Upper lobe of right lung (tissue), 1 donor: ENCODE data around the gene CCDC88B. TPM values are rescaled to one million over a fixed set of nuclear protein-coding genes. Genes with fewer than 3 reads are reported as not detected.

Experiments used
- ATAC-seq: fragments of 200-7000 bp; cut with Tn5 transposase; one replicate; pipeline ENCODE4 v1.9.1; 2020; ENCODE audit warnings: mild to moderate bottlenecking, moderate library complexity
- DNase-seq: peaks from one replicate; pipeline ENCODE4 v3.0.0-alpha.2; 2020
- H3K27ac ChIP-seq: fragments of 200-600 bp; one replicate; pipeline ENCODE4 v1.8.0; 2022
- H3K27me3 ChIP-seq: fragments of 200-600 bp; one replicate; pipeline ENCODE4 v1.8.0; 2022; ENCODE audit warnings: mild to moderate bottlenecking
- H3K36me3 ChIP-seq: fragments of 200-600 bp; one replicate; pipeline ENCODE4 v1.8.0; 2022
- H3K4me1 ChIP-seq: fragments of 200-600 bp; one replicate; pipeline ENCODE4 v1.8.0; 2022
- H3K4me3 ChIP-seq: fragments of 200-600 bp; one replicate; pipeline ENCODE4 v1.8.0; 2022; ENCODE audit warnings: mild to moderate bottlenecking
- H3K9me3 ChIP-seq: fragments of 200-600 bp; one replicate; pipeline ENCODE4 v1.8.0; 2022
- intact Hi-C: fragments of 100-400 bp; cut with DNase I; formaldehyde crosslinking; loops from one replicate; pipeline ENCODE4 v1.11.0; 2022
- total RNA-seq: library from RNA; stranded (reverse); fragmentation: NEBNext Ultra II Directional; extraction: Animal tissue kit (Norgen Biotek cat#: 25700); gene quantifications from one replicate; pipeline ENCODE4 v1.2.1, GENCODE V29; 2021
- TF ChIP-seq, protein P1 (sequence below): fragments of 200-600 bp; IDR thresholded peaks from one replicate; pipeline ENCODE4 v1.8.0; 2022; ENCODE audit warnings: antibody characterized with exemption
- donor health status: DM: no; HTN: yes; CAD: no; lungs with severe emphysema.

The CCDC88B gene
- total RNA-seq, 1 donor from 2014 or later: 20.7 TPM

DNA sequence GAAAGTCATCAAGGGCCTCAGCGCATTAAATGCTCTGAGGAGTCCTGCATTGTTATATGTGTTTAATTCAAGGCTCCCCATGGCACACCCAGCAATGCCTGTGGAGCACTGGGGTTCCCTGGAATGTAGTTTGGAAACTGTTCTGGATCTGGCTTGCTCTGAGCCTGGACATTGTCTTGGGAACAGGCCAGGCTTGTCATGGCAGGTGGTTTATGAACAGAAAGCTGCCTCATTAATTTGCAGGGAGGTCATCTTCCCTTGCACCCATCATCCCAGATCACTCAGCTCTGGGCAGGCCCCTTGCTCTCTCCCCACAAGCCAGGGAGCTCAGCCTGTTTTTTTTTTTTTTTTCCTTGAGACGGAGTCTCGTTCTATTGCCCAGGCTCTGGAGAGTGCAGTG, 51.8 kb downstream of the CCDC88B start:
- no peaks in the 10 kb centered on the region for H3K27me3 ChIP-seq
- ATAC-seq: no peak
- H3K27ac ChIP-seq: no peak overlapping the region
- intact Hi-C loops: no loop called here
- H3K36me3 ChIP-seq: no peaks in the 10 kb centered on the region
- no peaks in the 10 kb centered on the region for H3K9me3 ChIP-seq
- no peaks in the 10 kb centered on the region for H3K4me1 ChIP-seq
- no peak for DNase-seq
- TF ChIP-seq, protein P1, sequence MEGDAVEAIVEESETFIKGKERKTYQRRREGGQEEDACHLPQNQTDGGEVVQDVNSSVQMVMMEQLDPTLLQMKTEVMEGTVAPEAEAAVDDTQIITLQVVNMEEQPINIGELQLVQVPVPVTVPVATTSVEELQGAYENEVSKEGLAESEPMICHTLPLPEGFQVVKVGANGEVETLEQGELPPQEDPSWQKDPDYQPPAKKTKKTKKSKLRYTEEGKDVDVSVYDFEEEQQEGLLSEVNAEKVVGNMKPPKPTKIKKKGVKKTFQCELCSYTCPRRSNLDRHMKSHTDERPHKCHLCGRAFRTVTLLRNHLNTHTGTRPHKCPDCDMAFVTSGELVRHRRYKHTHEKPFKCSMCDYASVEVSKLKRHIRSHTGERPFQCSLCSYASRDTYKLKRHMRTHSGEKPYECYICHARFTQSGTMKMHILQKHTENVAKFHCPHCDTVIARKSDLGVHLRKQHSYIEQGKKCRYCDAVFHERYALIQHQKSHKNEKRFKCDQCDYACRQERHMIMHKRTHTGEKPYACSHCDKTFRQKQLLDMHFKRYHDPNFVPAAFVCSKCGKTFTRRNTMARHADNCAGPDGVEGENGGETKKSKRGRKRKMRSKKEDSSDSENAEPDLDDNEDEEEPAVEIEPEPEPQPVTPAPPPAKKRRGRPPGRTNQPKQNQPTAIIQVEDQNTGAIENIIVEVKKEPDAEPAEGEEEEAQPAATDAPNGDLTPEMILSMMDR: no peak
- H3K4me3 ChIP-seq: no peak overlapping the region

DNA sequence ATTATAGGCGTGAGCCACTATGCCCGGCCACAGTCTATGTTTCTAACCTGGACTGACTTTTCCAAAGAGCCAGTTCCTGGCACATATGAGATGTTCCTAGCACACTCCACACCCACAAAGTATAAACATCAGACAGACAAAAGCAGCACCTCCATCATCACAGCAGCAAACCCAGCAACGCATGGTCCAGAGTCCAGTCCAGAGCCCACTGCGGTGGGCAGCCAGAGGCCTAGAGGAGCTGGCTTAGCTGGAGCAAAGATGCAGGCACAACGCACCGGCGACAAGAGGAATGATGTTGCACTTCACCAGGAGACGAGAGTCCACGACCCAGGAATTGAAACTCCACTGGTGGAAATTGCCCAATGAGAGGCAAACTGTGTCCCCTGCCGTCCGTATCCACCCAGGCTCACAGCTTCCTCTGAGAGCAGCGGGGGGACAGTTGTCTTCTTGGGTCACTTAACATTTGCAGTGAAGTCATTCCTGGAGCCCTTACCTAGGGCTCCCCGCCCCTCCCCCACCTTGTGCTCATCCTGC, 55.6 kb downstream of the CCDC88B start:
- intact Hi-C loops: no loop called here
- H3K27ac ChIP-seq: no peak overlapping the region
- DNase-seq (no peak), ATAC-seq (peak; percentile 57)
- H3K9me3 ChIP-seq: no peaks in the 10 kb centered on the region
- TF ChIP-seq, protein P1: no peak
- H3K36me3 ChIP-seq: no peaks in the 10 kb centered on the region
- no peak overlapping the region for H3K4me3 ChIP-seq
- H3K4me1 ChIP-seq: no peaks in the 10 kb centered on the region
- peaks cover 7% of the 10 kb centered on the region for H3K27me3 ChIP-seq

DNA sequence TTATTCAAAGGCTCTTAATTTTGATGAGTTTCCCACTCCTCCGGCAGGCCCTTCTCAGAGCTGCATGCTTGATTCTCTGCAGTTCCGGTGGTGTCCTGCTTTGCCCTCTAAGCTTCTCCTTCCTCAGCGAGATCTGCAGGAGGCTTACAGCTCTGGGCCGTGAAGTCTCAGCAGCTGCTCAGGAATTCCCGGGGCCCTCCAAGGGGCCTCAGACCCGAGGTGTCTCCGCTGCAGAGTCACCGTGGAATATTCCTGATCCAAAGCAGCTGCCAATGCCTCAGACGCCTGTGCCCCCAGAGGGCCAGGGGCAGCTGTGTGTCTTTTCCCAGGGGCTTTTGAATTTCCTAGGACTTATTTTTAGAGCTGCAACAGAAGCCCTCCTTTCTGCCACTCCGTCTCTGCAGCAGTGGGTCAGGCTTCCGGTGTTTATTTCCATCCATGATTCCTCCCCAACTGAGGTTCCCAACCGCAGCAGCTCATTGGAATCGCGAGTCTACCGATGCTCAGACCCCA, 56.1 kb downstream of the CCDC88B start:
- Histone ChIP-seq H3K36me3 (no peaks in the 10 kb centered on the region), H3K4me1 (no peaks in the 10 kb centered on the region), H3K4me3 (no peak overlapping the region), H3K27me3 (peaks cover 7% of the 10 kb centered on the region), H3K27ac (no peak overlapping the region), H3K9me3 (no peaks in the 10 kb centered on the region)
- DNase-seq: no peak
- peak; percentile 38 for ATAC-seq
- intact Hi-C loops: no loop called here
- TF ChIP-seq, protein P1: no peak

DNA sequence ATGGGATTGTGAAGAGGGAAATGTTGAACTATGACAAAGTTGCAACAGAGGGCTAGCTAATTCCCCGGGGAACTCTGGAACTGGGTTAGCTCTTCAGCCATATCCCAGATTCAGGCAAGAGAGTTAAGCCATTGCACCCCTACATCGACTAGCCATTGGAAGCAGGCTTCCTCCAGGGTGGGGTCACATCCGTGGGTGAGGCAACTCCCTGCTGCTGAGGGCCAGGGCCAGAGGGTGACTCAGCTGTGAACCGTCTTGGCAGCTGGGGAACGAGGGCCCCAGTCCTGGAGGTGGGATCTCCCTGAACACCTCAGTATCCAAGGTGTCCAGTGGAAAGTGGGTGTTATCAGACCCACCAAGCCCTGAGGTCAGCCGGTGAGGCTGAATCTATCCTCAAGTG, 60.1 kb downstream of the CCDC88B start:
- ATAC-seq: peak; percentile 59

DNA sequence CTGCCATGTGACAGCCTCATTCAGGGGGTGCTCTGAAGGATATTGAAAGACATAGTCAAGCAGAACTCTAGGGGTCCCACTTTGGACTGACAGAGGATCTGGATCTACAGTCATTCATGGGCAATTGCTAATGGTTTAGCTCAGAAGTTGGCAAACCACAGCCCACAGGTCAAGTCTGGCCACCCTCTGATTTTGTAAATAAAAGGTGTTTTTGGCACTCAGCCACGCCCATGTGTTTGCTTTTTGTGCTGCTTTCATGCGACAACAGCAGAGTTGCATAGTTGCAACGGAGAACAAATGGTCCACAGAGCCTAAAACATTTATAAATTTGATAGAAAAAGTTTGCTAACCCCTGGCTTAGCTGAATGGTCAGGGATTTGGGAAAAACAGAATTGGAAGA, 60.7 kb downstream of the CCDC88B start:
- TF ChIP-seq, protein P1: no peak
- no peak overlapping the region for H3K27ac ChIP-seq
- H3K4me3 ChIP-seq: no peak overlapping the region
- H3K9me3 ChIP-seq: no peaks in the 10 kb centered on the region
- DNase-seq (no peak), ATAC-seq (no peak)
- H3K27me3 ChIP-seq: peaks cover 7% of the 10 kb centered on the region
- intact Hi-C loops: no loop called here
- H3K4me1 ChIP-seq: no peaks in the 10 kb centered on the region
- no peaks in the 10 kb centered on the region for H3K36me3 ChIP-seq

More for the DNA sequence above, 60.1 kb downstream of the CCDC88B start:
- peaks cover 7% of the 10 kb centered on the region for H3K27me3 ChIP-seq
- intact Hi-C loops: no loop called here
- H3K4me3 ChIP-seq: no peak overlapping the region
- H3K36me3 ChIP-seq: no peaks in the 10 kb centered on the region
- H3K9me3 ChIP-seq: no peaks in the 10 kb centered on the region
- DNase-seq: no peak
- TF ChIP-seq, protein P1: no peak
- no peaks in the 10 kb centered on the region for H3K4me1 ChIP-seq
- H3K27ac ChIP-seq: no peak overlapping the region

DNA sequence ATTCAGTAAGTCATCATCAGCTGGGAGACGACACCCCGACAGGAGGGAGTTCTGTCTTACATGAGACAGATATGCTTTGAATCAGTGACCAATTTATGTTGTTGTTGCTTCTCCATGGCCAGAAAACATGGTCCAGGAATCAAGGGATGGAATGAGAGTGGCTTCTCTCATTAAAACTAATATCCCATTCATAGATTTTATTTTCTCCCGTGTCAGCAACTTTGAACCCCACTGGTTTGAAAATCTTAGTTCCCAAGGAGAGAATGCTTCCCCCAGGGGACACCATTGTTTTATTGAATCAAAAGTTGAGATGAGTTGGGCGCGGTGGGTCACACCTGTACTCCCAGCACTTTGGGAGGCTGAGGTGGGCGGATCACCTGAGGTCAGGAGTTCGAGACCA, 61.8 kb downstream of the CCDC88B start:
- Histone ChIP-seq H3K27ac (no peak overlapping the region), H3K27me3 (peaks cover 7% of the 10 kb centered on the region), H3K9me3 (no peaks in the 10 kb centered on the region), H3K4me3 (no peak overlapping the region), H3K4me1 (no peaks in the 10 kb centered on the region), H3K36me3 (no peaks in the 10 kb centered on the region)
- TF ChIP-seq, protein P1: no peak
- DNase-seq (no peak), ATAC-seq (no peak)
- intact Hi-C loops: no loop called here
